ENCODE measurements around the gene DZIP3. TPM values are rescaled to one million over a fixed set of nuclear protein-coding genes. Genes with fewer than 3 reads are reported as not detected.
A peak's percentile ranks its signal among the peaks of the same experiment; 100 is the strongest.
"Not testable (repeated sequence)": the region's sequence is repeated elsewhere in the genome, so short reads cannot be mapped to it uniquely, and the experiment has no call there.

Gene DZIP3
- total RNA-seq, 3 donors from 2014 or later (not counting 1 experiment from before 2014, with no cell fraction given) = 12.0 to 24.8 (median 20.8) TPM

DNA sequence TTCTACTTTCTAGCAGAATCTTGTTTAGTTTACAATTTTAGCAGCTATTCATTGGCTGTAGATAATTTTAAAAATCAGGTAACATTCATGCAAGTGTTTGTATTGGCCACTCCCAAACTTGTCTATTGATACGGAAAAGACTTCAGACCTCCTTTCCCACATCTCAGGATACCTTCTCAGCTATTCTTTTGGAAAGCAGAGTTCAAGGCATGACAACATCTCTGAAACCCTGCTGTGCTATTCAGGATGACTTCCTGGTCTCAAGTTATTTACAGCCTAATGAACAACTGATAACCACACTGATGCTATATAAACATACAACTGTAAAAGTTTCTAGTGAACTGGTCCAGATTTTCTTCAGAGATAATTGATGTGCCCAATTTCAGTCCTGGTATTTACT lies 55.8 kb downstream of the DZIP3 start:
- intact Hi-C loops (cut with micrococcal nuclease) = no loop called here
- no peaks in the 10 kb centered on the region for H3K9me3 ChIP-seq (ENCODE audit: control insufficient read depth, insufficient read depth, low read length)
- TF ChIP-seq, protein P1, sequence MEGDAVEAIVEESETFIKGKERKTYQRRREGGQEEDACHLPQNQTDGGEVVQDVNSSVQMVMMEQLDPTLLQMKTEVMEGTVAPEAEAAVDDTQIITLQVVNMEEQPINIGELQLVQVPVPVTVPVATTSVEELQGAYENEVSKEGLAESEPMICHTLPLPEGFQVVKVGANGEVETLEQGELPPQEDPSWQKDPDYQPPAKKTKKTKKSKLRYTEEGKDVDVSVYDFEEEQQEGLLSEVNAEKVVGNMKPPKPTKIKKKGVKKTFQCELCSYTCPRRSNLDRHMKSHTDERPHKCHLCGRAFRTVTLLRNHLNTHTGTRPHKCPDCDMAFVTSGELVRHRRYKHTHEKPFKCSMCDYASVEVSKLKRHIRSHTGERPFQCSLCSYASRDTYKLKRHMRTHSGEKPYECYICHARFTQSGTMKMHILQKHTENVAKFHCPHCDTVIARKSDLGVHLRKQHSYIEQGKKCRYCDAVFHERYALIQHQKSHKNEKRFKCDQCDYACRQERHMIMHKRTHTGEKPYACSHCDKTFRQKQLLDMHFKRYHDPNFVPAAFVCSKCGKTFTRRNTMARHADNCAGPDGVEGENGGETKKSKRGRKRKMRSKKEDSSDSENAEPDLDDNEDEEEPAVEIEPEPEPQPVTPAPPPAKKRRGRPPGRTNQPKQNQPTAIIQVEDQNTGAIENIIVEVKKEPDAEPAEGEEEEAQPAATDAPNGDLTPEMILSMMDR (IDR thresholded peaks at IDR 0.05) = no peak
- 80% methylated on average over 1 of the region's 1 CpG for WGBS (ENCODE audit: insufficient coverage)
- no peaks in the 10 kb centered on the region for H3K27me3 Mint-ChIP-seq (ENCODE audit: low read depth in 2 of 2)
- peaks cover 10% of the 10 kb centered on the region for H3K36me3 Mint-ChIP-seq
- no peak overlapping the region for H3K27ac Mint-ChIP-seq
- H3K36me3 ChIP-seq (ENCODE audit: control insufficient read depth, insufficient read depth, low read length) = peaks cover 19% of the 10 kb centered on the region
- H3K9me3 Mint-ChIP-seq = no peaks in the 10 kb centered on the region
- no peak for ATAC-seq
- no peak overlapping the region for H3K4me3 Mint-ChIP-seq
- no peaks in the 10 kb centered on the region for H3K4me1 ChIP-seq (ENCODE audit: control insufficient read depth, insufficient read depth, low read length)
- H3K4me1 Mint-ChIP-seq = no peaks in the 10 kb centered on the region
- H3K27me3 ChIP-seq (ENCODE audit: control insufficient read depth, insufficient read depth, low read length) = no peaks in the 10 kb centered on the region
- no peak overlapping the region for H3K27ac ChIP-seq (ENCODE audit: low read length)
- H3K4me3 ChIP-seq (ENCODE audit: low read length) = no peak overlapping the region
- no peak for DNase-seq

DNA sequence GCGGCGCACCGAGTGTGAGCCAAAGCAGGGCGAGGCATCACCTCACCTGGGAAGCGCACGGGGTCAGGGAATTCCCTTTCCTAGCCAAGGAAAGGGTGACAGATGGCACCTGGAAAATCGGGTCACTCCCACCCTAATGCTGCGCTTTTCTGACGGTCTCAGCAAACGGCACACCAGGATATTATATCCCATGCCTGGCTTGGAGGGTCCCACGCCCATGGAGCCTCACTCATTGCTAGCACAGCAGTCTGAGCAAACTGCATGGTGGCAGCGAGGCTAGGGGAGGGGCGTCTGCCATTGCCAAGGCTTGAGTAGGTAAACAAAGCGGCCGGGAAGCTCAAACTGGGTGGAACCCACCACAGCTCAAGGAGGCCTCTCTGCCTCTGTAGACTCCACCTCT lies 66.1 kb downstream of the DZIP3 start:
- H3K4me3 ChIP-seq (ENCODE audit: low read length); ATAC-seq; DNase-seq; H3K27ac ChIP-seq (ENCODE audit: low read length); H3K4me1 Mint-ChIP-seq; H3K27ac Mint-ChIP-seq; H3K4me3 Mint-ChIP-seq; intact Hi-C loops (cut with micrococcal nuclease); H3K9me3 ChIP-seq (ENCODE audit: control insufficient read depth, insufficient read depth, low read length); H3K27me3 Mint-ChIP-seq (ENCODE audit: low read depth in 2 of 2); H3K4me1 ChIP-seq (ENCODE audit: control insufficient read depth, insufficient read depth, low read length); H3K9me3 Mint-ChIP-seq; H3K27me3 ChIP-seq (ENCODE audit: control insufficient read depth, insufficient read depth, low read length): not testable (repeated sequence)
- WGBS (ENCODE audit: insufficient coverage) = 97% methylated on average over 15 of the region's 15 CpGs
- peaks cover 15% of the 10 kb centered on the region for H3K36me3 Mint-ChIP-seq
- H3K36me3 ChIP-seq (ENCODE audit: control insufficient read depth, insufficient read depth, low read length) = peaks cover 16% of the 10 kb centered on the region

DNA sequence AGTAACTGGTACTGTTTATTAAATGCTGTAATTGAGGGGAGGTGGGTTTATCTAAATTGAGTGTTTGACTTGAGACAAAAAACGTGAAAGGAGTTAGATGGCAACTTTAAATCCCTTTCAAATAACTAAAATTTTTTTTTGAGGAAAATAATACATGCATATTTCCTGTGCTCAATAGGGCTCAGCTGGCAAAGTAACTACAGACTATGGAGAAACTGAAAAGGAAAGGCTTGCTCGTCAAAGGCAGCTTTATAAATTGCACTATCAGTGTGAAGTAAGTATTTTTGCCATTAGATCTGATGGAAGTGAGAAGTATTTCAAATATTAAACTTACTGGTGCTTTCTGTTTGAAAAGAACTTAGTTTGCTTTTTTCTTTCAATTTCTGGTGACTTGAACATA lies 72.2 kb downstream of the DZIP3 start:
- TF ChIP-seq, protein P1 (IDR thresholded peaks at IDR 0.05) = no peak
- ATAC-seq (no peak), DNase-seq (peak in 1 of 2 donors; percentile 18)
- 67% methylated on average over 1 of the region's 2 CpGs for WGBS (ENCODE audit: insufficient coverage)
- no peak overlapping the region for H3K4me3 Mint-ChIP-seq
- H3K4me1 Mint-ChIP-seq = peaks cover 7 to 11% of the 10 kb centered on the region in 2 donors
- no peak overlapping the region for H3K27ac Mint-ChIP-seq
- peaks cover 7% of the 10 kb centered on the region for H3K36me3 Mint-ChIP-seq
- Histone ChIP-seq H3K4me3 (ENCODE audit: low read length) (no peak overlapping the region), H3K4me1 (ENCODE audit: control insufficient read depth, insufficient read depth, low read length) (no peaks in the 10 kb centered on the region), H3K27me3 (ENCODE audit: control insufficient read depth, insufficient read depth, low read length) (no peaks in the 10 kb centered on the region), H3K27ac (ENCODE audit: low read length) (no peak overlapping the region), H3K36me3 (ENCODE audit: control insufficient read depth, insufficient read depth, low read length) (no peaks in the 10 kb centered on the region), H3K9me3 (ENCODE audit: control insufficient read depth, insufficient read depth, low read length) (no peaks in the 10 kb centered on the region)
- no peaks in the 10 kb centered on the region for H3K9me3 Mint-ChIP-seq
- intact Hi-C loops (cut with micrococcal nuclease) = loop anchor here (1.0 kb wide), 3 partner anchors 157 to 254 kb away; no protein-coding TSS in a partner anchor
- no peaks in the 10 kb centered on the region for H3K27me3 Mint-ChIP-seq (ENCODE audit: low read depth in 2 of 2)

DNA sequence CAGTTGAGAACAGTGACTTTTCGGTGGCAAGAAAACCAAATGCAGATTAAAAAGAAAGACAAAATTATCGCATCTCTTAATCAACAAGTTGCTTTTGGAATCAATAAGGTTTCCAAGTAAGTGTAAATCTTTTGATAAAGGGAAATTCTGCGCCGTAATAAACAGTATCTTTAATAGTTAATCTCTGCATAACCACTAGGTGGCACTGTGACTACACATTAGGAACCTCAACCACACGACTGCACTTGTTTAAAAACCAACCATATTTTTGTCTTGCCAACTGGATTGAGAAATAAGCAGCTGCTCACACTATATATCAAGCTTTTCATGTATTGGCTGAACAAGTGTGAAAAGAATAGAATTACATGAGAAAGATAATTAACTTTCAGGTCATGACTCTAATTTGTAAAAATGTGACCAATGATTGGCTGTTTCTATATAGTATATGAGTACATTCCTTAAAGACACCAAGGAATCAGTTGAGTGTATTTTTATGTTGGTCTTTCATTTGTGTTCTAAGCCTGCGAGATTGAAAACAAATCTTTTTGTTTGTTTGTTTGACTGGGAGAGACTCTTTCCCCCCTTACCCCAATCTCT lies 72.7 kb downstream of the DZIP3 start:
- 17% methylated on average over 4 of the region's 6 CpGs for WGBS (ENCODE audit: insufficient coverage)
- no peak overlapping the region for H3K4me3 Mint-ChIP-seq
- no peaks in the 10 kb centered on the region for H3K27me3 Mint-ChIP-seq (ENCODE audit: low read depth in 2 of 2)
- H3K4me1 Mint-ChIP-seq = peaks cover 8 to 12% of the 10 kb centered on the region in 2 donors
- Histone ChIP-seq H3K4me3 (ENCODE audit: low read length) (no peak overlapping the region), H3K27ac (ENCODE audit: low read length) (no peak overlapping the region), H3K27me3 (ENCODE audit: control insufficient read depth, insufficient read depth, low read length) (no peaks in the 10 kb centered on the region), H3K36me3 (ENCODE audit: control insufficient read depth, insufficient read depth, low read length) (no peaks in the 10 kb centered on the region), H3K4me1 (ENCODE audit: control insufficient read depth, insufficient read depth, low read length) (no peaks in the 10 kb centered on the region), H3K9me3 (ENCODE audit: control insufficient read depth, insufficient read depth, low read length) (no peaks in the 10 kb centered on the region)
- intact Hi-C loops (cut with micrococcal nuclease) = loop anchor here (1.0 kb wide), 3 partner anchors 156 to 253 kb away; no protein-coding TSS in a partner anchor
- TF ChIP-seq, protein P1 (IDR thresholded peaks at IDR 0.05) = peak; percentile 86
- DNase-seq = peak in 1 of 2 donors; percentile 89
- peak; percentile 85 to 93 (median 90) for ATAC-seq
- H3K27ac Mint-ChIP-seq = no peak overlapping the region
- H3K36me3 Mint-ChIP-seq = peaks cover 7% of the 10 kb centered on the region
- H3K9me3 Mint-ChIP-seq = no peaks in the 10 kb centered on the region

Data from natural killer cell (primary cell).